Loucy (cell line): ENCODE data around the gene ARHGAP10.

Experiments
- H2AFZ ChIP-seq: fragments of 200-600 bp; sonication (generic); 2 replicates; pipeline ENCODE4 v1.6.0; 2016; ENCODE audit warnings: antibody characterized with exemption, mild to moderate bottlenecking, low read length, moderate library complexity
- H3F3A ChIP-seq: fragments of 200-600 bp; 2 replicates; pipeline ENCODE4 v1.6.0; 2016; ENCODE audit warnings: antibody characterized with exemption, low read depth, mild to moderate bottlenecking
- H3K27me3 ChIP-seq: fragments of 200-600 bp; sonication (generic); 2 replicates; pipeline ENCODE4 v1.6.1; 2014; ENCODE audit warnings: low read length, mild to moderate bottlenecking; ENCODE audit not compliant: insufficient read depth, poor library complexity, severe bottlenecking
- H3K36me3 ChIP-seq: fragments of 200-600 bp; sonication (generic); 2 replicates; pipeline ENCODE4 v1.6.1; 2016; ENCODE audit warnings: low read length; ENCODE audit not compliant: insufficient read depth
- H3K4me1 ChIP-seq: fragments of 200-600 bp; sonication (generic); 2 replicates; pipeline ENCODE4 v1.5.1; 2014; ENCODE audit warnings: low read length, mild to moderate bottlenecking; ENCODE audit not compliant: insufficient read depth, poor library complexity, severe bottlenecking
- H3K4me2 ChIP-seq: fragments of 200-600 bp; sonication (generic); 2 replicates; pipeline ENCODE4 v1.6.0; 2014; ENCODE audit warnings: antibody characterized with exemption, low read length, low read depth, mild to moderate bottlenecking; ENCODE audit not compliant: poor library complexity, severe bottlenecking
- H3K4me3 ChIP-seq: fragments of 200-600 bp; sonication (generic); 2 replicates; pipeline ENCODE4 v1.5.1; 2014; ENCODE audit warnings: low read length, mild to moderate bottlenecking, mixed read lengths; ENCODE audit not compliant: poor library complexity, severe bottlenecking
- H3K79me2 ChIP-seq: fragments of 200-600 bp; sonication (generic); 2 replicates; pipeline ENCODE4 v1.6.1; 2014; ENCODE audit warnings: low read length; ENCODE audit not compliant: insufficient read depth
- H3K9ac ChIP-seq: fragments of 200-600 bp; sonication (generic); 2 replicates; pipeline ENCODE4 v1.6.0; 2014; ENCODE audit warnings: mild to moderate bottlenecking, low read depth, low read length, moderate library complexity; ENCODE audit not compliant: poor library complexity, severe bottlenecking
- H3K9me2 ChIP-seq: fragments of 200-600 bp; sonication (generic); replicated peaks from 2 replicates; pipeline ENCODE4 v1.6.1; 2016; ENCODE audit warnings: low read depth, low read length, mixed read lengths
- H3K9me3 ChIP-seq: fragments of 200-600 bp; sonication (generic); 2 replicates; pipeline ENCODE4 v1.6.1; 2014; ENCODE audit warnings: mild to moderate bottlenecking, antibody characterized with exemption, low read length, low read depth; ENCODE audit not compliant: insufficient read depth
- H4K20me1 ChIP-seq: fragments of 200-600 bp; sonication (generic); 2 replicates; pipeline ENCODE4 v1.6.0; 2014; ENCODE audit warnings: antibody characterized with exemption, low read length, mild to moderate bottlenecking; ENCODE audit not compliant: insufficient read depth, poor library complexity, severe bottlenecking
- EZH2phosphoT487 ChIP-seq: fragments of 200-600 bp; IDR thresholded peaks from 2 replicates; pipeline ENCODE4 v1.6.1; 2018; ENCODE audit warnings: antibody characterized with exemption, mild to moderate bottlenecking, moderate library complexity, borderline replicate concordance
- TF ChIP-seq, protein P1 (sequence below): fragments of 200-600 bp; sonication (generic); conservative IDR thresholded peaks from 2 replicates; pipeline ENCODE4 v1.5.1; 2014; ENCODE audit warnings: mild to moderate bottlenecking, antibody characterized with exemption, low read length

Gene ARHGAP10

DNA sequence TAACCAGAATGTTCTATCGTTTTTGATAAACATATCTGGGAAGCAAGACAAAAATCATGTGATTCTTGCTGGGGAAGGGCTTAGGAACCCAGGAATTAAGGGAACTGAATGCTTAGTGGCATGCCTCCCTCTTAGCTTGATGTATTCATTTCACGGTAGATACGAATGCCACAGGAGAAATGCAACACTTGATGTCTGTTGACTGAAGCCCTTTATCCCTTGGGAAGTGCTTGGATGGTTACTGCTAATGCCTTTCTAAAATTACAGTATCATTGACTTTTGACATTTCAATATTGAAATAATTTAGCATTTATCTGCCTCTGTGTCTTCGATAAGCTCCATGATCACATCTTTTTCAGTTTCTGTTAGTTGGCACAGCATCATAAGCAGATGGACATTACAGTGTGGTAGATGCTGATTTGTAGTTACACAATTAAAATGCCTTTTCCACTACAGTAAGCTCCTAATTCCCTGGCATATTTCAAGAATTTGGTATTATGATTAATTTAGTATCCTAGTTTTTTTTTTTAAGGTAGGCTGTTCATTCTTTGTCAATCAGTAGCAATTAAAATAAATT, 226.7 kb downstream of the ARHGAP10 start:
- Histone ChIP-seq H3K9ac (no peak overlapping the region), H3K9me3 (no peaks in the 10 kb centered on the region), H3K79me2 (no peaks in the 10 kb centered on the region)

DNA sequence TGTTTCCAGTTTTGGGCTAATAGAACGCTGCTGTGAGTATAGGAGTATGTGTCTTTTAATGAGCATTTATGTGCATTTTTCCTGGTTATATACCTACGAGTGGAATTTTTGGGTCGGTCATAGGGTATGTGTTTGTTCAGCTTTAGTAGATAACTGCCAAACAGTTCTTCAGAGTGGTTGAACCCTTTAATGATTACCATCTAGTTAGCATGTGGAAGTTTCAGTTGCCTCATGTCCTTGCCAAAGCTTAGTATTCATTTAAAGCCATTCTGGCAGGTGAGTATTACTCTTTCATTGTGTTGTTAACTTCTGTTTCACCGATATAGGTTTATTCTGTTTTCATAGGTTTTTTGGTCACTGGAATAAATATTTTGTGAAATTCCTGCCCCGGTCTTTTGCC, 229.1 kb downstream of the ARHGAP10 start:
- Histone ChIP-seq H3K4me2 (no peak overlapping the region), H3K9me2 (no peaks in the 10 kb centered on the region), H3K9me3 (no peaks in the 10 kb centered on the region), H3K4me3 (no peak overlapping the region), H3K36me3 (peaks cover 6% of the 10 kb centered on the region; the same call in 1 of the 2 replicates), H2AFZ (no peak overlapping the region), H3K9ac (no peak overlapping the region), H3K79me2 (no peaks in the 10 kb centered on the region), H3K27me3 (no peaks in the 10 kb centered on the region), H3F3A (no peaks in the 10 kb centered on the region), H3K4me1 (no peaks in the 10 kb centered on the region), H4K20me1 (no peaks in the 10 kb centered on the region)
- TF ChIP-seq, protein P1, sequence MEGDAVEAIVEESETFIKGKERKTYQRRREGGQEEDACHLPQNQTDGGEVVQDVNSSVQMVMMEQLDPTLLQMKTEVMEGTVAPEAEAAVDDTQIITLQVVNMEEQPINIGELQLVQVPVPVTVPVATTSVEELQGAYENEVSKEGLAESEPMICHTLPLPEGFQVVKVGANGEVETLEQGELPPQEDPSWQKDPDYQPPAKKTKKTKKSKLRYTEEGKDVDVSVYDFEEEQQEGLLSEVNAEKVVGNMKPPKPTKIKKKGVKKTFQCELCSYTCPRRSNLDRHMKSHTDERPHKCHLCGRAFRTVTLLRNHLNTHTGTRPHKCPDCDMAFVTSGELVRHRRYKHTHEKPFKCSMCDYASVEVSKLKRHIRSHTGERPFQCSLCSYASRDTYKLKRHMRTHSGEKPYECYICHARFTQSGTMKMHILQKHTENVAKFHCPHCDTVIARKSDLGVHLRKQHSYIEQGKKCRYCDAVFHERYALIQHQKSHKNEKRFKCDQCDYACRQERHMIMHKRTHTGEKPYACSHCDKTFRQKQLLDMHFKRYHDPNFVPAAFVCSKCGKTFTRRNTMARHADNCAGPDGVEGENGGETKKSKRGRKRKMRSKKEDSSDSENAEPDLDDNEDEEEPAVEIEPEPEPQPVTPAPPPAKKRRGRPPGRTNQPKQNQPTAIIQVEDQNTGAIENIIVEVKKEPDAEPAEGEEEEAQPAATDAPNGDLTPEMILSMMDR = no peak
- no peak for TF ChIP-seq EZH2phosphoT487

More for the DNA sequence above, 226.7 kb downstream of the ARHGAP10 start:
- H2AFZ ChIP-seq = no peak overlapping the region
- no peak overlapping the region for H3K4me3 ChIP-seq
- H3K27me3 ChIP-seq = no peaks in the 10 kb centered on the region
- H3K9me2 ChIP-seq = no peaks in the 10 kb centered on the region
- no peaks in the 10 kb centered on the region for H3F3A ChIP-seq
- H3K36me3 ChIP-seq = peaks cover 14% of the 10 kb centered on the region; the same call in 1 of the 2 replicates
- no peaks in the 10 kb centered on the region for H4K20me1 ChIP-seq
- no peaks in the 10 kb centered on the region for H3K4me1 ChIP-seq
- H3K4me2 ChIP-seq = no peak overlapping the region
- TF ChIP-seq EZH2phosphoT487 = no peak
- TF ChIP-seq, protein P1 = no peak

DNA sequence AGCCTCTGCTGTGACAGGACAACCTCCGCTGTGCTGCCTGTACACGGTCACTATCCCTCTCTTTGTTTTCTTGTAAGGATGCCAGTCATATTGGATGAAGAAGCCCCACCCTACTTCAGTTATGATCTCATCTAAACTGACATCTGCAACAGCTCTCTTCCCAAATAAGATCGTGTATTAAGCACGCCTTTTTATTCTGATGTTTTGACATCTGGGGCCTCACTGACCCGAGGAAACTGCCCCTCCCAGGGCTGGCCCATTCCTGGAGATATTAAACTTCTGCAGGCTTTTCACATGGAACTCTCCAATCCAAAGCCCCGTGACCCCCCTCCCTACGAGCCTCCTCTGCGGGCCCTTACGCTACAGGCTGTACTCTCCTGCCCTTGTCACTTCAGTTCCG, 232.0 kb downstream of the ARHGAP10 start:
- Histone ChIP-seq H3F3A (no peaks in the 10 kb centered on the region), H3K27me3 (no peaks in the 10 kb centered on the region), H3K4me3 (no peak overlapping the region), H3K9me2 (no peaks in the 10 kb centered on the region), H3K79me2 (no peaks in the 10 kb centered on the region), H4K20me1 (no peaks in the 10 kb centered on the region), H2AFZ (no peak overlapping the region), H3K9me3 (no peaks in the 10 kb centered on the region), H3K9ac (no peak overlapping the region), H3K36me3 (peaks cover 6% of the 10 kb centered on the region; the same call in 1 of the 2 replicates), H3K4me1 (no peaks in the 10 kb centered on the region), H3K4me2 (no peak overlapping the region)
- no peak for TF ChIP-seq EZH2phosphoT487
- TF ChIP-seq, protein P1 = no peak
